SK-MEL-5 (cell line): Measurements from ENCODE around the gene ADAMTS9. TPM values are rescaled to one million over a fixed set of nuclear protein-coding genes. Genes with fewer than 3 reads are reported as not detected.
"Not testable (repeated sequence)": the region's sequence is repeated elsewhere in the genome, so short reads cannot be mapped to it uniquely, and the experiment has no call there.

Experiments used
- DNase-seq: peaks from one replicate; pipeline ENCODE4 v3.0.0-alpha.2; 2016; ENCODE audit warnings: low read depth, low spot score
- in situ Hi-C: cut with HindIII; loops from 2 replicates; pipeline ENCODE4 v1.10.0; 2016; ENCODE audit warnings: low sequenced_read_pairs, high pct_unique_total_duplicates, low pct_unique_long_range_greater_than_20kb
- total RNA-seq: library from RNA; depleted of rRNA; stranded (reverse); fragments of >200 nt; shearing (Covaris generic); gene quantifications from 2 replicates; pipeline ENCODE4 v1.2.3, GENCODE V29; 2014

Gene ADAMTS9
- total RNA-seq, 1 experiment from 2014 or later = not detected

DNA sequence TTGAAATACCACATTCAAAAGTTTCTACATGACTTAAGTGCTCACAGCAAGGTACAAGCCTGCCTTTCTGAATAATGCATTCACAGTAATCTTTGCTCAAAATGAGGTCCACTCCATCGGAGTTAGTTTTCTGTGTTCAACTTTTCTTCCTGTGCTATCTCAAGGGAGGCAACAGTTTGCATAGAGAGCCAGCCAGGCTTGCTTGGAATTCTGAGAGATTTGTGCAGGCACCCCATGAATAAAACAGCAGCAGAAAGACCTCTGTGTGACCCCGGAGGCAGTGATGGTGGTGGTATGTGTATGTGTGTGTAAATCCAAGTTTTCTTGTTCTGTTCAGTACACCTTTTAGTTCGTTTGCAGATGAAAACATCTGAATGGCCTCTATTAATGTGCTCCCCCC lies 124.0 kb downstream of the ADAMTS9 start:
- DNase-seq = no peak
- in situ Hi-C loops = no loop called here

GRCh38 chr3:64561868-64562267 lies 125.9 kb downstream of the ADAMTS9 start:
- in situ Hi-C loops = no loop called here
- DNase-seq = no peak

DNA sequence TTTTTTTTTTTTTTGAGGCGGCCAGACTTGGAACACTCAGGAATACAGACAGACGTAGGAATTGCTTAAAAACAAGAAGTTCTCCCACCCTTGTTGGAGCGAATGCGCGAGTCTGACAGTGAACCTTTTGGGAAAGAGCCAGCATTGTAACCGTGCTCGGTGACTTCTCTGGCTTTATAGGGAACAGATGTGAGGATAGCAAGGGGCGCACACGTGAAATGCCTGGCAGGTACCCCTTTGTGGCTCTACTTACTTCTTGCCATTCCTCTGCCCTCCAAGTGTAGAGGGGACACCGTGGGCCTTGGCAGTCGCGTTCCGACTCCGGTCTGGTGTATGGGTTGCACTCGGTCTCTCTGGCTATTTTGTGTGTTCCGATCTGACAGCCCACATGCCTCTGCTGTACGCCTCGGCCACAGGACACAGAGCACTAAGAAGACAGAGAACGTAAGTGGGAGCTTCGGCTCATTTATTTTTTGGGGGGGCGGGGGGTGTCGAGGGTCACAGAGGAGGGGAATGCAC lies 126.4 kb downstream of the ADAMTS9 start:
- in situ Hi-C loops = no loop called here
- DNase-seq = no peak

DNA sequence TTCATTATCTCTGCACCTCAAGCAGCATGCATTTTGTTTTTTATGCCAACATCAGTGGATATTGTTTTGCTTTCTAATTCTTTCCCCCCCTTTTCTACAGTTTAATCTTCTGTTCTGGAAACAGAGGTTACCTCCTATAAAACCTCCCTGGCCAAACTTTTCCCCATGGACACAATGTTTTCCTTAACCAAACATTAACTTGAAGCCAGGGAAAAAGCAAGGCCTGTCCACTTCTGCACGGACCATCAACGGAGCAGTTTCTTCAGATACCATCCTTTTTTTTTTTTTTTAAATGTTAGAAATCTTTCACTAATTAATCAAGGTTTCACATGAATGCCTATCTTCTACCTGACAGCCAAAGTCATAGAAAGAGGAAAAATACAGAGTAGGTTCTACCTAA lies 127.0 kb downstream of the ADAMTS9 start:
- DNase-seq = no peak
- in situ Hi-C loops = no loop called here

DNA sequence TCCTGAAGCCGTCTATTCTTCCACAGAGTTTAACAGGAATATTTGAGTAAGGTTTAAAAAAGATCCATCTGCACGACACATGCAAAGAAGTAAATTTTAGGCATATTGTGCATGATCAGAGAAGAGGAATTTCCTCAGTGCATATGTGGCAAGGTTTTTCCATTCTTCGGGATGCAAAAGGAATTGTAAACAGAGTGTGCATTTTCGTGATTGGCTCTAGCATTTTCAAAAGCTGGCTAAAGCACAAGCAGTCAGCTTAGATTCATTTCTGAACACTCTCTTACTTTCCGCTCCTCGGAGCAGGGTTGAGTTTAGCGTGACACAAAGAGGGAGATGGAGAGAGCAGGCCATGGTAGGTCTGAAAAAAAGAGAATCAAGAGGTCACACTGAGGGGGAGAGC lies 128.2 kb downstream of the ADAMTS9 start:
- DNase-seq = no peak
- in situ Hi-C loops = no loop called here

GRCh38 chr3:64556046-64556445 lies 131.8 kb downstream of the ADAMTS9 start:
- in situ Hi-C loops = no loop called here

GRCh38 chr3:64555351-64555750 lies 132.4 kb downstream of the ADAMTS9 start:
- DNase-seq = no peak
- in situ Hi-C loops = no loop called here

More at GRCh38 chr3:64556046-64556445, 131.8 kb downstream of the ADAMTS9 start:
- DNase-seq = no peak

DNA sequence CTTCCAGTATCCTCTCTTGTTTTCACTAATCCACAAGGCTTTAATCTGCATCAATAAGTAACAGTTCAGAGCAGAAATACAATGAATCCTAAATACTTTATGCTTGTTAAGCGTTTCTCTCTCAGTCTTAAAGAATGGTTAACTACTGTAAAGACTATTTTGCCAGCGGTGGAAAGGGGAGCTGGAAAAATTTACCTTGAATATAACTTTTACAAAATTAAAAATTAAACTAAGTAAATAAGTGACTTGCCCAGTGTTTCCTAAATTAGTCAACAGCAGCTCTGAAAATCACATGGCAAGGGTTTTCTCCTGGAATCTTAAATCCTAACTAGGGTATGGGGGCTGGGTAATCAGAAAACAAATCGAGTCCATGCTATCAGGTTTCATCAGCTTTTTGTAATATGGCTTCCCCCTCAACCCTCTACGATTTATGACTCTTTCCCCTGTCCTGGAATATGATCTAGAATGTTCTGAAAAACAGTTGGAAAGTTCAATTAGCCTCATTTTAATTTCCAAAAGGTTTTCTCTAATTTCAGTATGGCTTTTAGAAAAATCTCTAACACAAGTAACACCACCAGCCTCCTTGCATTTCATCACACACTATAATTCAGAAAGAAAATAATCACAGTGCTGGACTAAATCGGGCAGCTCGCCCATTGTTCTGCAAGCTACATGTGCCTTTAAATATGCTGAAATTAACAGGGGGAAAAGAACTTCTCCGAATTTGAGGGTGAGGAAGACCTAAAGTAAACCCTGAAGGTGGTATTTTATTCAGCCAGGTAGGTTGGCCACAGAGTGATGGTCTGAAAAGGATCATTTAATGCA lies 133.5 kb downstream of the ADAMTS9 start:
- DNase-seq = no peak
- in situ Hi-C loops = no loop called here

- DNase-seq = no peak
- in situ Hi-C loops = no loop called here
Measured at GRCh38 chr3:64552966-64553365, 134.8 kb downstream of the ADAMTS9 start.

- in situ Hi-C loops = no loop called here
- no peak for DNase-seq
Measured at GRCh38 chr3:64552160-64552559, 135.6 kb downstream of the ADAMTS9 start.

DNA sequence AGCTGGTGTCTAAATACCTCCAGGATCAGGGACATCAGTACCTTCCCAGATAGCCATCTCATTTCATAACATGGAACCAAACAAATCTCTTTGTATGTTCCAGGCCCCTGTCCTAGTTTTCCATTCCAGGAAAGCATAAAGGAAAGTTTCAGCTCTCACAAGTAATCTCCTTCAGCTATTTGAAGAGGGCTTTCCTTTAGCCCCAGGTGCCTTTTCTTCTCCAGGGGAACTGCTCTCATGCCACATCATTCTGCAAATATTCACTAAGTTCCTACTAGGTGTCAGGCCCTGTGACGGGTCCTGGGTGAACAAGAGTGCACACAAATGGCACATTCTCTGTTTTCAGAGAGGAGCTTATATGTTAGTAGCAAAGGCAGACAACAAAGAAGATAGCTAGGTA lies 136.1 kb downstream of the ADAMTS9 start:
- in situ Hi-C loops = no loop called here
- no peak for DNase-seq

GRCh38 chr3:64550745-64551144 lies 137.1 kb downstream of the ADAMTS9 start:
- in situ Hi-C loops = no loop called here
- DNase-seq = no peak

DNA sequence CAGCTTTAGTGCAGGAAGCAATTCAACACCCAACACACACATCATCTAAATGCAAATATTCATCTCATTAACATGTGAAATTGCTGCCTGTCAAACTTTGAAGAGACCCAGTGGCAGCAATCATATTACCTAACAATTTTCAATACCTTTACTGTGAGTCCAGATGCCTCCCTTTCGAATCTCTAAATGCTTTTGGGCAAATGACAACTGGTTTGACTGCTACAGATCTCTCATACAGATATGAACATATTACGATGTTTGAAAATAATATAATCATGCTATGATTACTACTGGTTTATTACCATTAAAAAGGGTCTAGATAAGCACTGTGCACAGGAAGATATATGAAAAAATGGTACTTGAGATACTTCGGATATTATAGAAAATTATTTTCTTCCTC lies 137.9 kb downstream of the ADAMTS9 start:
- in situ Hi-C loops = no loop called here
- DNase-seq = no peak

DNA sequence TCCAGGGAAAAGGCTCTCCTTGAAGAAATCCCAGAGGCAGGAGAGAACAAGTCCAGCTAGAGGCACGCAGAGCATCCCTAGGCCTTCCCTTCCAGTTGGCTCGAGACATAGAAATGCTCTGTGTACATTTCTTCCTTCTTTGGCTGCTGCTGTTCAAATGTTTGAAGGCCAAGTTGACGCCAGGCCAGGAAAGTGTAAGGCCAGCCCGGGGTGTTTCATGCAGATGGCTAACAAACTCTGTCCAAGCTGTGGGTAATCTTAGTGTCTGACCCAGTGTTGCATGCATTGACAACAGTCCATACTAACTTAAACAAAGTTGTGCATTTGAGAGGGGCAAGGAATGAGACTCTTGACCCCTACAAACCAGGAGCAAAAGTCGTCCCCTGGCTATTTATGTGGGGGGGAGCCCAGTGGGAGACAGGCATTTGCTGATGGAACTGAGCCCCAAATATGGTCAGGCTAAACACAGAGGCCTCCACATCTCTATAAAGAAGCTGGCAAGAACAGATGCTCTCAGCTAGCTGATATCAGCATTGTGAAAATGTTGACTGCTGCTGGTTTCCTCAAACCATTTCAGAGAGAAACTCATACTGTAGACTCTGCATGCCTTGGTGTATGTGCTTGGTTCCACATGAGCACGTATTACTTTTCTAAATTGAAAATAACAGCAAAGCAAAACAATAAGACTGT lies 139.5 kb downstream of the ADAMTS9 start:
- in situ Hi-C loops = no loop called here
- no peak for DNase-seq

GRCh38 chr3:64546856-64547255 lies 140.9 kb downstream of the ADAMTS9 start:
- in situ Hi-C loops = no loop called here
- DNase-seq = no peak

DNA sequence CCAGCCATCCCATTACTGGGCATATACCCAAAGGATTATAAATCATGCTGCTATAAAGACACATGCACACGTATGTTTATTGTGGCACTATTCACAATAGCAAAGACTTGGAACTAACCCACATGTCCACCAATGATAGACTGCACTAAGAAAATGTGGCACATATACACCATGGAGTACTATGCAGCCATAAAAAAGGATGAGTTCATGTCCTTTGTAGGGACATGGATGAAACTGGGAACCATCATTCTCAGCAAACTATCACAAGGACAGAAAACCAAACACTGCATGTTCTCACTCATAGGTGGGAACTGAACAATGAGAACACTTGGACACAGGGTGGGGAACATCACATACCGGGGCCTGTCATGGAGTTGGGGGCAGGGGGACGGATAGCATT lies 142.6 kb downstream of the ADAMTS9 start:
- in situ Hi-C loops, DNase-seq: not testable (repeated sequence)

- in situ Hi-C loops = no loop called here
- DNase-seq = no peak
Measured at GRCh38 chr3:64541803-64542202, 146.0 kb downstream of the ADAMTS9 start.

DNA sequence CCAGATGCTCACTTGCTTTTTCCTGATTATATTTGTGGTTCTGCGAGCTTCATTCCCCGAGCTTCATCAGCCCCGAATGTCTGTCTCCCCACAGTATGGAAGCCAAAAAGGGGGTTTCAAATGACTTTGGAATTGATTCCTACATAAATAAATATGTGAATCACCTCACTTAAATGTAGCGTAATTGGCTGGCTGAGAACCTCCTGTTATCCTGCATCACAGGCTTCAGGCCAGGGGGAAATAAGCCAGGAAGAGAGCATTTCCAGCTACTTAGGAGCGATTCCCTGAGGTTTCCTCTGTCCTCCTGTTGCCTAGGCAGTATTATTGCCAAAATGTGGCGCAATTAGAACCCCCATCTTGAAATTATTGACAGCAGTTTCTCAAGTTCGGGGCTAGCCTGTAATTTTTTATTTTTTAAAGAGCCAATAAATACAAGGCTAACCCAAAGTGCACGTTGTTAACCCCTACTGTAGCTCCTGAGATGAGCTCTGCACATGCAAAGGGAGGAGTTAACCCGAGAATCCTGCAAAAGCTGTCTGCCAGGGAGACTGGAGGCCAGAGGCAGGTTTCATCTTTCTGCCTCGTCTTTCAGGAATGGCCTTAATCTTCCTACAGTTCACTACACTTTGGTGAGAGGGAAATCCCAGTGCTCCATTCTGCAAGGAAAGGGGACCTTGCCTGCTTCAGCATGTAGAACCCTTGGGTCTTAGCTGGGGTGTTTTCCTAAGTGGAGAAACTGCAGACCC lies 148.2 kb downstream of the ADAMTS9 start:
- DNase-seq = no peak
- in situ Hi-C loops = no loop called here
